K562 (cell line): ENCODE measurements around the gene EQTN. TPM values are rescaled to one million over a fixed set of nuclear protein-coding genes. Genes with fewer than 3 reads are reported as not detected.

ENCODE experiments used
- ATAC-seq: fragments of 200-7000 bp; cut with Tn5 transposase; 3 replicates; pipeline ENCODE4 v1.9.1; 2020; ENCODE audit warnings: moderate library complexity
- BruUV-seq: library from RNA; stranded (reverse); fragments of 400-500 nt; replicated peaks from 2 replicates; lab custom pipeline; 2021; lab: Mats Ljungman, UMichigan
- CTCF ChIA-PET: fragments of 300-600 bp; formaldehyde crosslinking; extraction: SDS; loops from one replicate; lab custom pipeline; 2021; ENCODE audit warnings: low intra/inter-chr PET ratio; lab: Yijun Ruan, JAX
- POLR2A ChIA-PET: fragments of 300-600, 350-650 bp; sonication (Branson Sonifier 250); formaldehyde crosslinking; extraction: SDS; loops from one replicate; lab custom pipeline; 2021; ENCODE audit warnings: antibody characterized with exemption, inconsistent platforms; lab: Yijun Ruan, JAX
- DNase-seq, 4 experiments: peaks; one replicate each; pipeline versions ENCODE4 v3.0.0 to v3.0.0-alpha.2; 2011 to 2018; ENCODE audit warnings: low spot score in 3 of 4, mixed read lengths in 3 of 4; ENCODE audit errors: extremely low read depth in 1 of 4
- FAIRE-seq: peaks from 2 replicates; lab custom pipeline; 2011; peaks lifted over from hg19 to GRCh38; lab: Jason Lieb, UNC
- H2AFZ ChIP-seq: 2 replicates; pipeline ENCODE4 v1.6.0; 2011; ENCODE audit warnings: low read depth, low read length, control low read depth, inconsistent platforms
- H3K27ac ChIP-seq: fragments of 200-600 bp; 3 replicates; pipeline ENCODE4 v1.8.0; 2011; ENCODE audit warnings: low read depth, mild to moderate bottlenecking, control low read depth, inconsistent platforms, low read length, moderate library complexity, mixed read lengths; ENCODE audit errors: extremely low read depth
- H3K27me3 ChIP-seq, 2 experiments: fragments of 300-600 bp in 1 of 2; 2 replicates in 1 of 2; 3 replicates in 1 of 2; pipeline versions ENCODE4 v1.6.0 to v1.8.0; 2011; ENCODE audit warnings: inconsistent platforms in 2 of 2, low read length in 2 of 2, mild to moderate bottlenecking in 1 of 2, mixed read lengths in 1 of 2, moderate library complexity in 1 of 2; ENCODE audit not compliant: control insufficient read depth in 2 of 2, insufficient read depth in 2 of 2
- H3K36me3 ChIP-seq: fragments of 300-600 bp; 3 replicates; pipeline ENCODE4 v1.8.0; 2011; ENCODE audit warnings: mild to moderate bottlenecking, low read length, inconsistent platforms; ENCODE audit not compliant: control insufficient read depth, insufficient read depth
- H3K4me1 ChIP-seq, 2 experiments: fragments of 200-600 bp in 1 of 2; replicated peaks in 1 of 2; 2 replicates in 1 of 2; 3 replicates in 1 of 2; pipeline versions ENCODE4 v1.5.1 to v1.8.0; 2011; ENCODE audit warnings: inconsistent platforms in 2 of 2, low read length in 2 of 2, mild to moderate bottlenecking in 1 of 2, mixed read lengths in 1 of 2, moderate library complexity in 1 of 2; ENCODE audit not compliant: control insufficient read depth in 2 of 2, insufficient read depth in 2 of 2
- H3K4me2 ChIP-seq: 2 replicates; pipeline ENCODE4 v1.6.1; 2011; ENCODE audit warnings: low read length, control low read depth, inconsistent platforms, mixed read lengths; ENCODE audit not compliant: insufficient read depth
- H3K4me3 ChIP-seq: fragments of 200-600 bp; sonication (generic), shearing (Covaris generic); 2 replicates; pipeline ENCODE4 v1.5.1; 2016; ENCODE audit warnings: control low read depth, inconsistent platforms
- H3K79me2 ChIP-seq: fragments of 200-600 bp; 3 replicates; pipeline ENCODE4 v1.8.0; 2011; ENCODE audit warnings: low read length, inconsistent platforms; ENCODE audit not compliant: control insufficient read depth, insufficient read depth
- H3K9ac ChIP-seq, 2 experiments: 2 replicates each; pipeline versions ENCODE4 v1.6.0 to v1.6.1; 2011; ENCODE audit warnings: low read depth in 2 of 2, low read length in 2 of 2, control low read depth in 1 of 2, inconsistent platforms in 1 of 2, mild to moderate bottlenecking in 1 of 2, mixed read lengths in 1 of 2; ENCODE audit not compliant: insufficient read depth in 1 of 2
- H3K9me1 ChIP-seq: one replicate; pipeline ENCODE4 v1.6.0; 2011; ENCODE audit warnings: inconsistent platforms, mild to moderate bottlenecking, low read length, moderate library complexity; ENCODE audit not compliant: control insufficient read depth, insufficient read depth
- H3K9me3 ChIP-seq: replicated peaks from 2 replicates; pipeline ENCODE4 v1.5.1; 2011; ENCODE audit warnings: low read depth, low read length, inconsistent platforms; ENCODE audit not compliant: control insufficient read depth, insufficient read depth
- H4K20me1 ChIP-seq: replicated peaks from 2 replicates; pipeline ENCODE4 v1.6.1; 2011; ENCODE audit warnings: low read length, inconsistent platforms, mixed read lengths; ENCODE audit not compliant: control insufficient read depth, insufficient read depth
- CBX3 ChIP-seq, 2 experiments: IDR thresholded peaks; 1 replicate in 1 of 2; 2 replicates in 1 of 2; pipeline ENCODE4 v1.6.1; 2012; ENCODE audit warnings: inconsistent platforms in 2 of 2, low read length in 2 of 2, borderline replicate concordance in 1 of 2, control low read depth in 1 of 2
- CHD1 ChIP-seq: fragments of 200-600 bp; sonication (generic); IDR thresholded peaks from one replicate; pipeline ENCODE4 v1.6.1; 2012; ENCODE audit warnings: mild to moderate bottlenecking, moderate library complexity, low read length, inconsistent platforms
- DPF2 ChIP-seq: fragments of 450-650 bp; IDR thresholded peaks from 2 replicates; pipeline ENCODE4 v1.6.1; 2016
- FOS ChIP-seq: IDR thresholded peaks from 3 replicates; pipeline ENCODE4 v1.6.1; 2011; ENCODE audit not compliant: insufficient read length; ENCODE audit errors: extremely low read depth
- PYGO2 ChIP-seq: fragments of 450-650 bp; IDR thresholded peaks from 2 replicates; pipeline ENCODE4 v1.6.1; 2016; ENCODE audit warnings: mild to moderate bottlenecking, missing genetic modification characterization, moderate library complexity, missing compliant biosample characterization
- XRCC5 ChIP-seq: fragments of 200-400 bp; formaldehyde crosslinking; IDR thresholded peaks from 2 replicates; pipeline ENCODE4 v1.6.1; 2017; ENCODE audit warnings: low read depth, mild to moderate bottlenecking, low read length
- ZNF3 ChIP-seq: fragments of 250-450 bp; sonication (Bioruptor Pico); IDR thresholded peaks from 2 replicates; pipeline ENCODE4 v1.5.0; 2021; ENCODE audit warnings: mild to moderate bottlenecking, moderate library complexity
- ZNF584 ChIP-seq: fragments of 200-800 bp; sonication (Bioruptor generic); IDR thresholded peaks from 2 replicates; pipeline ENCODE4 v1.6.1; 2016; ENCODE audit warnings: low read depth, mild to moderate bottlenecking, missing genetic modification characterization, missing compliant biosample characterization
- WGBS: fragments of 100-300 bp; shearing (Covaris generic); methylation state at CpG from one replicate; pipeline ENCODE4 v1.1.6; 2016; ENCODE audit warnings: low coverage, mixed read lengths; ENCODE audit not compliant: insufficient coverage; ENCODE audit errors: missing lambda C conversion rate; 5-methylcytosine and 5-hydroxymethylcytosine counted together
- in situ Hi-C: fragments of 300-500 bp; cut with MboI; formaldehyde crosslinking; loops from 4 replicates; pipeline ENCODE4 v1.15.0; 2018; ENCODE audit warnings: inconsistent platforms, mixed read lengths
- intact Hi-C: fragments of 100-400 bp; cut with micrococcal nuclease; formaldehyde crosslinking; loops from 2 replicates; pipeline ENCODE4 v1.14.2; 2022
- polyA plus RNA-seq, 8 experiments: library from polyadenylated mRNA; depleted of rRNA in 4 of 8; stranded (reverse) in 5 of 8; unstranded in 3 of 8; fragments of >200 nt; fragmentation: Nextera tagmentation in 2 of 8; fragmentation: Illumina TruSeq in 1 of 8; extraction: Ambion mirVana in 2 of 8; extraction: Trizol in 1 of 8; gene quantifications; 2 replicates each; pipeline versions ENCODE4 v1.2.1 to v1.2.3, GENCODE V29; 2011 to 2014; ENCODE audit warnings: inconsistent platforms in 1 of 8, missing spikeins in 1 of 8
- total RNA-seq, 7 experiments: library from RNA; depleted of rRNA in 6 of 7; stranded (reverse); fragments of >200 nt in 6 of 7; fragmentation: Illumina TruSeq in 2 of 7; extraction: Trizol in 2 of 7; gene quantifications; 2 replicates each; pipeline versions ENCODE4 v1.2.1 to v1.2.3, GENCODE V29; 2011 to 2021; ENCODE audit warnings: low replicate concordance in 1 of 7
- TF ChIP-seq, protein P1 (sequence below): fragments of 450-650 bp; IDR thresholded peaks from 2 replicates; pipeline ENCODE4 v1.7.1; 2018; ENCODE audit warnings: mild to moderate bottlenecking, low read depth; ENCODE audit not compliant: partially characterized antibody
- TF ChIP-seq, protein P2 (sequence below), 2 experiments: fragments of 450-650 bp; formaldehyde crosslinking in 1 of 2; IDR thresholded peaks; 2 replicates each; pipeline versions ENCODE4 v1.4.0 to v1.6.1; 2014 to 2020; ENCODE audit warnings: mild to moderate bottlenecking in 2 of 2, borderline replicate concordance in 1 of 2, low read depth in 1 of 2

Gene EQTN
- total and polyA plus RNA-seq, 9 of the 15 experiments (the other 6 are each of a cell fraction or from before 2014, with no cell fraction given): 0.15 to 0.33 (median 0.18) TPM; not detected in 4

DNA sequence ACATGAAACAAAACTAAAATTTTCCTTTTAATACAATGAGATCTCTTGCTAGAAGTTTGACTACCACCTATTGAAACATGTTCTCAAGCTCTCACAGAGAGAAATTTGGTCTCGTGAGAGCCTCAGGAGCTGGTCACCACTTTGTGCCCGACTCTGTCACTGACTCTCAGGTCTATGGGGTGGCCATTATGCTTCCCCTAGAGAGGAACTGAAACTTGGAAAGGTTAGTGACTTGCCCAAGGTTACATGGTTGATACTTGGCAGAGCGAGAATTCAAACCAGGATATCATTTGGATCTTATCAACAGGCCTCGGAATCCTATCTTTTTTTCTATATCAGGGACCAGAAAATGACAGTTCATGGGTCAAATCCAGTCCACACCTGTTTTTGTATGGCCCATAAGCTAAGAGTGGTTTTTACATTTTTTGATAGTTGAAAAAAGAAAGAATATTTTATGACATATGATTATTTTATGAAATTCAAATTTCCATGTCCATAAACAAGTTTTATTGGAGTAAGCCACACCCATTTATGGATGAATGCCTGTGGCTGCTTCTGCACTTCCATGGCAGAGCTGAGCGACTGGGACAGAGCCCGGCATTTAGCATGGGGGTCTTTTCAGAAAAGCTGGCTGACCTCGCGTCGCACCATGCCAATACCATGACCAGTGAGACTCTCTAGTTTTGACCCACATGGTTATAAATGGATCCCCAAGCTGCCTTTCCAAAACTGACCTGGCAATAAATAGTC, 44.8 kb upstream of the EQTN start:
- CTCF ChIA-PET: no interaction called here
- WGBS: 80% methylated on average over 1 of the region's 9 CpGs
- no peak for ATAC-seq

More for the DNA sequence above, 44.8 kb upstream of the EQTN start:
- H3K79me2 ChIP-seq: no peaks in the 10 kb centered on the region; the same call in 2 of the 3 replicates
- H3K9me1 ChIP-seq: no peaks in the 10 kb centered on the region
- H3K36me3 ChIP-seq: peaks cover 4% of the 10 kb centered on the region; the same call in 1 of the 3 replicates
- H4K20me1 ChIP-seq: no peaks in the 10 kb centered on the region
- FAIRE-seq (no peak), DNase-seq (no peak)
- TF ChIP-seq, protein P1, sequence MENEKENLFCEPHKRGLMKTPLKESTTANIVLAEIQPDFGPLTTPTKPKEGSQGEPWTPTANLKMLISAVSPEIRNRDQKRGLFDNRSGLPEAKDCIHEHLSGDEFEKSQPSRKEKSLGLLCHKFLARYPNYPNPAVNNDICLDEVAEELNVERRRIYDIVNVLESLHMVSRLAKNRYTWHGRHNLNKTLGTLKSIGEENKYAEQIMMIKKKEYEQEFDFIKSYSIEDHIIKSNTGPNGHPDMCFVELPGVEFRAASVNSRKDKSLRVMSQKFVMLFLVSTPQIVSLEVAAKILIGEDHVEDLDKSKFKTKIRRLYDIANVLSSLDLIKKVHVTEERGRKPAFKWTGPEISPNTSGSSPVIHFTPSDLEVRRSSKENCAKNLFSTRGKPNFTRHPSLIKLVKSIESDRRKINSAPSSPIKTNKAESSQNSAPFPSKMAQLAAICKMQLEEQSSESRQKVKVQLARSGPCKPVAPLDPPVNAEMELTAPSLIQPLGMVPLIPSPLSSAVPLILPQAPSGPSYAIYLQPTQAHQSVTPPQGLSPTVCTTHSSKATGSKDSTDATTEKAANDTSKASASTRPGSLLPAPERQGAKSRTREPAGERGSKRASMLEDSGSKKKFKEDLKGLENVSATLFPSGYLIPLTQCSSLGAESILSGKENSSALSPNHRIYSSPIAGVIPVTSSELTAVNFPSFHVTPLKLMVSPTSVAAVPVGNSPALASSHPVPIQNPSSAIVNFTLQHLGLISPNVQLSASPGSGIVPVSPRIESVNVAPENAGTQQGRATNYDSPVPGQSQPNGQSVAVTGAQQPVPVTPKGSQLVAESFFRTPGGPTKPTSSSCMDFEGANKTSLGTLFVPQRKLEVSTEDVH: no peak
- no peak for TF ChIP-seq ZNF3 (CRISPR knock-in tag)
- TF ChIP-seq FOS: no peak
- TF ChIP-seq, protein P2, sequence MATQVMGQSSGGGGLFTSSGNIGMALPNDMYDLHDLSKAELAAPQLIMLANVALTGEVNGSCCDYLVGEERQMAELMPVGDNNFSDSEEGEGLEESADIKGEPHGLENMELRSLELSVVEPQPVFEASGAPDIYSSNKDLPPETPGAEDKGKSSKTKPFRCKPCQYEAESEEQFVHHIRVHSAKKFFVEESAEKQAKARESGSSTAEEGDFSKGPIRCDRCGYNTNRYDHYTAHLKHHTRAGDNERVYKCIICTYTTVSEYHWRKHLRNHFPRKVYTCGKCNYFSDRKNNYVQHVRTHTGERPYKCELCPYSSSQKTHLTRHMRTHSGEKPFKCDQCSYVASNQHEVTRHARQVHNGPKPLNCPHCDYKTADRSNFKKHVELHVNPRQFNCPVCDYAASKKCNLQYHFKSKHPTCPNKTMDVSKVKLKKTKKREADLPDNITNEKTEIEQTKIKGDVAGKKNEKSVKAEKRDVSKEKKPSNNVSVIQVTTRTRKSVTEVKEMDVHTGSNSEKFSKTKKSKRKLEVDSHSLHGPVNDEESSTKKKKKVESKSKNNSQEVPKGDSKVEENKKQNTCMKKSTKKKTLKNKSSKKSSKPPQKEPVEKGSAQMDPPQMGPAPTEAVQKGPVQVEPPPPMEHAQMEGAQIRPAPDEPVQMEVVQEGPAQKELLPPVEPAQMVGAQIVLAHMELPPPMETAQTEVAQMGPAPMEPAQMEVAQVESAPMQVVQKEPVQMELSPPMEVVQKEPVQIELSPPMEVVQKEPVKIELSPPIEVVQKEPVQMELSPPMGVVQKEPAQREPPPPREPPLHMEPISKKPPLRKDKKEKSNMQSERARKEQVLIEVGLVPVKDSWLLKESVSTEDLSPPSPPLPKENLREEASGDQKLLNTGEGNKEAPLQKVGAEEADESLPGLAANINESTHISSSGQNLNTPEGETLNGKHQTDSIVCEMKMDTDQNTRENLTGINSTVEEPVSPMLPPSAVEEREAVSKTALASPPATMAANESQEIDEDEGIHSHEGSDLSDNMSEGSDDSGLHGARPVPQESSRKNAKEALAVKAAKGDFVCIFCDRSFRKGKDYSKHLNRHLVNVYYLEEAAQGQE (IDR thresholded peaks at IDR 0.05; ENCODE audit: borderline replicate concordance): no peak
- TF ChIP-seq, protein P2 (CRISPR knock-in tag; IDR thresholded peaks at IDR 0.05; ENCODE audit: low read depth): no peak
- no peak for TF ChIP-seq CBX3 (IDR thresholded peaks at IDR 0.05; ENCODE audit: borderline replicate concordance in 1 of 2, low read length in 2 of 2)
- TF ChIP-seq DPF2: no peak
- TF ChIP-seq XRCC5: no peak
- no peak for TF ChIP-seq PYGO2 (tag)
- TF ChIP-seq ZNF584: no peak
- no peak for TF ChIP-seq CHD1
- H2AFZ ChIP-seq: no peak overlapping the region
- no peak overlapping the region for H3K27ac ChIP-seq
- POLR2A ChIA-PET: no interaction called here
- in situ Hi-C loops (no loop called here), intact Hi-C loops (no loop called here)
- H3K9ac ChIP-seq: no peak overlapping the region
- no peak overlapping the region for H3K4me2 ChIP-seq
- no peak overlapping the region for H3K4me3 ChIP-seq
- no peaks in the 10 kb centered on the region for H3K4me1 ChIP-seq
- H3K9me3 ChIP-seq: no peaks in the 10 kb centered on the region
- no peaks in the 10 kb centered on the region for H3K27me3 ChIP-seq
- no TSS peak for BruUV-seq
